ENCODE results near the gene ECT2.
"Not testable (repeated sequence)": the region's sequence is repeated elsewhere in the genome, so short reads cannot be mapped to it uniquely, and the experiment has no call there.

The ECT2 gene

DNA sequence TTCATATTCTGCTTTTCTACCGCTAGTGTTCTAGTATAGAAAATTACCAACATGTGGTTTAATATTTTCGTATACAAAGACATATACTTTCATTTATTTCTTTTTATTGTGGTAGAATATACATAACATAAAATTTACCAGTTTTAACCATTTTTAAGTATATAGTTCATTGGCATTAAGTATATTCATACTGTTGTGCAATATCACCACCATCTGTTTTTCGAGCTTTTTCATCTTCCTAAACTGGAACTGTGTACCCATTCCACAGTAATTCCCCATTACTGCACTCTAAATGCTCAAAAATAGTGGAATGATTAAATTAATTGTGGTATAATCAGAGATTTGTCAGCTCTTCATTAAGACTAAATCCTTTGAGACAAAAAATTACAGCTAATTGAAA lies 62.9 kb downstream of the ECT2 start:
- no peak for DNase-seq

- DNase-seq = no peak
These were observed 64.2 kb downstream of the ECT2 start for GRCh38 chr3:172814738-172815137.

DNA sequence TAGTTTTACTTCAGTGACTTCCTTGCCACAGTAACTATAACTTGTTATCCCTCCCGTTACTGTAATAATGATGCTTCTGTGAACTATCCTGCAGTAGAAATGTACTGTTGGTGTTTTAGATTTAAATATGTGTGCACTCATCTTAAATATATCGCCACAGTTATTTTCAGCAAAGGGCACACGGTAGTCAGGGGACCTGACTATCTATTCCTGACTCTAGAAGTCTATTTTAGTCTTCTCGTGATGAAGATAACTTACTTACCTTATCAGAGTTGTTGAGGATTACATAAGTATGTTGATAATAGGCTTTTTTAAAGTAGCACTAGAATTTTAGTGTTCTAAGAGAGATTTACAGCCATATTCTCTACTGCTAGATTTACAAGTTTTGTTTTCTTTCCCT lies 65.3 kb downstream of the ECT2 start:
- DNase-seq = no peak

GRCh38 chr3:172816281-172816680 lies 65.8 kb downstream of the ECT2 start:
- no peak for DNase-seq

DNA sequence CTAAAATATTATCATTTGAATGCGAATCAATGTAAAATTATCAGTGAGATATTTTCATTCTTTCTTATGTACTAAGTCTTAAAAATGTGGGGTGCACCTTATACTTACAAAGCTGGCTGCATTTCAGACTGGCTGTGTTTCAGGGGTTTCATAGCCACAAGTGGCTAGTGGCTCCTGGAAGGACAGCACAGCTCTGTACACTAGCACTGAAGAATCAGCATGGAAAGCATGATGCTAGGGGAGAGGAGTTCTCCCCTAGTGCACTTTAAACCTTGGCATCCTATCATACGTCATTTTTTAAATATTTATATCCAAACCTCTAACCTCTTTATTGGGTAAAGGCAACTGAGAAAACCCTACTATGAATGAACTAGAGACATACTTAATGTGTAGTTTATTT lies 66.4 kb downstream of the ECT2 start:
- no peak for DNase-seq

- no peak for DNase-seq
These were observed 70.0 kb downstream of the ECT2 start for GRCh38 chr3:172820492-172820891.

- no peak for DNase-seq
These were observed 73.7 kb downstream of the ECT2 start for GRCh38 chr3:172824229-172824628.

- DNase-seq = not testable (repeated sequence)
These were observed 76.7 kb downstream of the ECT2 start for GRCh38 chr3:172827231-172827630.

- no peak for DNase-seq
These were observed 82.5 kb downstream of the ECT2 start for GRCh38 chr3:172832983-172833382.

- peak; percentile 8 for DNase-seq
These were observed 86.0 kb downstream of the ECT2 start for GRCh38 chr3:172836390-172836997.

DNA sequence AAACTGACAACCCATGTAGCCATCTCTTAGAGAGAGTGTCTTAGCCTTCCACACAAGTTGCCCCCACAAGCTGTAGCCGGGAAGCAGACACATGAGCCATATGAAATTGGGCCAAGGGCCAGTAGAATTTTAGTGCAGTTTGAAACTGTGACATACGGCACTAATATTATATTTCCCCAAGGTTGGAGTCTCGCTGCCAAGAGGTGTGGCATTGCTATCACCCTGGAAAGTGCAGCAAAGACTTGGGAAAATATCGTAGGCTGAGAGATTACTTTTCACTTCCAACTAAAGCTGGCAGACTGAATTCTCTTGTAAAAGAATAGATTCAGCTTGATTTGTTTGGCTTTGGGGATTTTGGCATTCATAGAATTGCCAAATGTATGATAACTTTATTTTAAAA lies 89.2 kb downstream of the ECT2 start:
- no peak for DNase-seq

DNA sequence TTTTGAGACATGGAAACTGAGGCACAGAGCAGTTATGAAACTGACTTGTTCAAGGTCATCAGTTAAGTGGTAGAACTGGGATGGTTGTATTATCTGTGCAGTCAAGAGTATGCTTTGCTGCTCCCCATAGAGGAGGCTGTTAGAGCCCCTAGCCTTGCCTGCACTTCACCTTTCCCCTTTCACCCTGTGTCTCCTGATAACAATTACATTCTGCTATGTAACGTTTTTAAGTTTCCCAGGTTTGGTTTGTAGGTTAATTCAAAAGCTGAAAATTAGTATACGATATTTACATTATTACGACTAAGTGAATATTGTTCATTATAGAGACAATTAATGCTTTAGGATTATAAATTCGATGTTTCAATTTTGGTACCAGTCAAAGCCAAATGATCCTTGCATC lies 89.9 kb downstream of the ECT2 start:
- no peak for DNase-seq

DNA sequence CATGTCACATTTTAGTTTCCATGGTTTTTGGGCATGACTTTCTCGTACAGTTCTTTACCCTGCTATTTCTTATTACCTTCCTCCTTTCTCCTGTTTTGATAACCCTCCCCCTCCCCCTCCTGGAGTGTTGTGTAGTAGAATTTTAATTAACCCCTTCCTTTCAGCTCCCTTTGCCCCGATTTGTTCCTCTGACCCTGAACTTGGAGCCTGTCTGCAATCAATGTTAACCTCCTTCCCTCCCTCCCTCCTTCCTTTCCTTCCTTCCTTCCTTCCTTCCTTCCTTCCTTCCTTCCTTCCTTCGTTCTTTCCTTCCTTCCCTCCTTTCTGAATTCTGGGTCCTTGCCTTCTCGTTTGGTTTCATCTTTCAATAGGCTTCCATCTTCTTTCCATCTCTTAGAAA lies 90.4 kb downstream of the ECT2 start:
- no peak for DNase-seq

GRCh38 chr3:172844428-172844827 lies 93.9 kb downstream of the ECT2 start:
- no peak for DNase-seq

DNA sequence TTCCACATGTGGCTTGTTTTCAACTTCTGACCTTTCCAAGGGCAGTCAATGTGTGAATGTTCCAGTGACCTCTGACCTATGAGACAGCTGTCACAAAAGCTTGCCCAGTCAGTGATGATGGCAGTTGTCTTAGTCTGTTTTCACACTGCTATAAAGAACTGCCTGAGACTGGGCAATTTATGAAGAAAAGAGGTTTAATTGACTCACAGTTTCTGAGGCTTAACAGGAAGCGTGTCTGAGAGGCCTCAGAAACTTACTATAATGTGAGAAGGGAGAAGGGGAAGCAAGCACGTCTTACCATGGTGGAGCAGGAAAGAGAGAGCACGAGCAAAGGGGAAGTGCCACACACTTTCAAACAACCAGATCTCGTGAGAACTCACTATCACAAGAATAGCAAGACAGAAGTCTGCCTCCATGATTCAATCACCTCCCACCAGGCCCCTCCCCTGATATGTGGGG lies 95.6 kb downstream of the ECT2 start:
- no peak for DNase-seq

DNA sequence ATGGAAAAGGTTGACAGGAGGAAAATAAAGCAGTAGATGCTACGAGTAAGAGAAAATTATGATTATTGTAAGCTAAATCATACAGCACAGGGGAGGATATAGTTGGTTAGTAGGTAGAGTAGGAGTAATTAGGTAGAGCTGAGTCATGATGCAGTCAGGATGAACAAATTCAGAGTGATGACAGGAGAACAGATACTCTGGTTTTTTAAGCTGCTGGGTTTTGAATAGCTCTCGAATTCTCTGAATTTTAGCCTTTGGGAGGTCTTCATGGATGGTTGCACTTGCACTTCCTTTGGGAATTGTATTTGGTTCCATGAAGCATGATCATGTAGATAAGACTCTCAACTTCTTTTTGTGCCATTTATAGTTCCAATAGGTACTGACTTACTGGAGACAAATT lies 96.2 kb downstream of the ECT2 start:
- DNase-seq = no peak

GRCh38 chr3:172847292-172847691 lies 96.8 kb downstream of the ECT2 start:
- DNase-seq = no peak

DNA sequence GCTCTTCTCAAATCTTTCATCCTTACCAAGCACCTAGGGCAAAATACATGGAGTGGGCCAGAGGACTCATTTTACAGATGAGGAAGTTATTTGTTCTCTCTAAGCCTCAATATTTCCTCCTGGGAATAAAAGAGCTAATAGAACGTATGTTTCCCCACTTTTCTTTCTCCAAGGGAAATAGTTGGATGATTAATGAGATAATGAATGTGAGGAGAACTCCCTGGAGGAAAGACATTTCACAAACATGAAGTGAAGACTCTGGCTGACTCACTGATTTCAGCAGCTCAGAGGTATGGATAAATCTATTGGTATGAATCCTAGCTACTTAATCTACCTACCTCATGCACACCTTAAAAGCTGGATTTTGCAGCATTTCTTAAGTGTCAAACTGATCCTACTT lies 98.4 kb downstream of the ECT2 start:
- no peak for DNase-seq

DNA sequence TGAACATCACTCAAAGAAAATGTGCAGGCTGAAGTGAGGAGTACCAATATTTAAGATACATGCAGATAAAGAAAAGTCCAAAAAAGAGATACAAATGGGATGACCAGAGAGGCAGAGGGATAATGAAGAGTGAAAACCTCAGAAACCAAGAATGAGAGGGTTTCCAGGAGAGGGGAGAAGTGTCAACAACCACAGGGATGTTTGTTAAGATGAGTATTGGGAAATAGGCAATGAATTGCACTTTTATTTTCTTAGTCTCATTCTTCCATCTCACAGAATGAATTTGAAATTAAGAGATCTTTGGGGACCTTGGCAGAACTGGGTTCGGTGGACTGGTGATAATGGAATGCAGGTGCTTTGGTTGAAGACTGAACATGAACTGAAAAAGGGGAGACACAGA lies 102.5 kb downstream of the ECT2 start:
- no peak for DNase-seq

- no peak for DNase-seq
These were observed 103.6 kb downstream of the ECT2 start for GRCh38 chr3:172853921-172854666.

- no peak for DNase-seq
These were observed 104.5 kb downstream of the ECT2 start for GRCh38 chr3:172855037-172855436.

GRCh38 chr3:172856795-172857742 lies 106.5 kb downstream of the ECT2 start:
- DNase-seq = no peak

GRCh38 chr3:172859041-172859440 lies 108.5 kb downstream of the ECT2 start:
- DNase-seq = no peak

All from CD4-positive, alpha-beta T cell treated with Interleukin-4 for 4 hours (primary cell).